Measurements from ENCODE around the gene TRAF1. TPM values are rescaled to one million over a fixed set of nuclear protein-coding genes. Genes with fewer than 3 reads are reported as not detected.

TRAF1 gene
- total and polyA plus RNA-seq, 2 of the 13 experiments (the other 11 are each of a cell fraction or from before 2014, with no cell fraction given) = 0.44 to 1.0 TPM

- TF ChIP-seq ZNF142 (CRISPR knock-in tag; IDR thresholded peaks at IDR 0.05) (0 out of 2 replicates have a peak, but pooled peaks have one; percentile 29), ARHGAP35 (CRISPR knock-in tag; IDR thresholded peaks at IDR 0.05; ENCODE audit: borderline replicate concordance) (no peak), PATZ1 (CRISPR knock-in tag; IDR thresholded peaks at IDR 0.05) (no peak; the same call in 1 of the 2 replicates), ZSCAN9 (CRISPR knock-in tag; IDR thresholded peaks at IDR 0.05; ENCODE audit: borderline replicate concordance) (no peak), ZNF597 (CRISPR knock-in tag; IDR thresholded peaks at IDR 0.05) (no peak), ZNF17 (CRISPR knock-in tag; IDR thresholded peaks at IDR 0.05) (no peak), ZNF644 (CRISPR knock-in tag; IDR thresholded peaks at IDR 0.05; ENCODE audit: low read depth) (no peak), SETDB1 (CRISPR knock-in tag; IDR thresholded peaks at IDR 0.05; ENCODE audit: borderline replicate concordance) (no peak), ZNF326 (CRISPR knock-in tag; IDR thresholded peaks at IDR 0.05; ENCODE audit: borderline replicate concordance) (no peak), KLF9 (CRISPR knock-in tag; IDR thresholded peaks at IDR 0.05; ENCODE audit: low read depth) (no peak), HOXA9 (CRISPR knock-in tag; IDR thresholded peaks at IDR 0.05; ENCODE audit: borderline replicate concordance) (no peak), ETS1 (CRISPR knock-in tag; IDR thresholded peaks at IDR 0.05) (no peak), KMT2A (CRISPR knock-in tag; IDR thresholded peaks at IDR 0.05) (peak; percentile 50; the same call in 1 of the 2 replicates), EEA1 (CRISPR knock-in tag; IDR thresholded peaks at IDR 0.05; ENCODE audit: borderline replicate concordance) (no peak; the same call in 1 of the 2 replicates), ZNF333 (CRISPR knock-in tag; IDR thresholded peaks at IDR 0.05; ENCODE audit: borderline replicate concordance) (no peak), THYN1 (CRISPR knock-in tag; IDR thresholded peaks at IDR 0.05; ENCODE audit: borderline replicate concordance, low read depth) (no peak), ZNF343 (CRISPR knock-in tag; IDR thresholded peaks at IDR 0.05) (0 out of 2 replicates have a peak, but pooled peaks have one; percentile 40), AGO1 (IDR thresholded peaks at IDR 0.05; ENCODE audit: low read depth, low read length, poor library complexity, severe bottlenecking) (peak; percentile 35), EZH2 (conservative IDR thresholded peaks at IDR 0.05; ENCODE audit: low read depth, low read length) (no peak)
Observed at GRCh38 chr9:120928483-120929228, 2.1 kb upstream of the TRAF1 start (continued).

Data from HepG2 (cell line).